Stimulated activated CD4-positive, alpha-beta T cell treated with anti-CD3 and anti-CD28 coated beads, Interleukin-15, amount 100 ng/mL, for 48 hours (primary cell): ENCODE results near the gene ASB3.
"Not testable (repeated sequence)": the region's sequence is repeated elsewhere in the genome, so short reads cannot be mapped to it uniquely, and the experiment has no call there.

Experiments used
- DNase-seq, 2 donors: peaks; one replicate each; pipeline ENCODE4 v3.0.0-alpha.2; 2020; ENCODE audit warnings: low read depth in 2 of 2

Gene ASB3

GRCh38 chr2:53786705-53787613 is at the start of gene ASB3, which contains the start of gene ERLEC1:
TSS of gene ASB3 (minus strand) at chr2:53786953. CDS start at chr2:53765572, 21,381 bp downstream.
TSS of gene ERLEC1 (plus strand) at chr2:53787044. CDS start at chr2:53787211, 167 bp downstream.
- peak; percentile 77 to 81 for DNase-seq

- DNase-seq = not testable (repeated sequence)
Measured at GRCh38 chr2:53829980-53830290, 43.2 kb upstream of the ASB3 start.

- no peak for DNase-seq
Measured at GRCh38 chr2:53829273-53829979, 42.7 kb upstream of the ASB3 start.

GRCh38 chr2:53828331-53828730 is 41.6 kb upstream of the ASB3 start:
- DNase-seq = no peak

DNA sequence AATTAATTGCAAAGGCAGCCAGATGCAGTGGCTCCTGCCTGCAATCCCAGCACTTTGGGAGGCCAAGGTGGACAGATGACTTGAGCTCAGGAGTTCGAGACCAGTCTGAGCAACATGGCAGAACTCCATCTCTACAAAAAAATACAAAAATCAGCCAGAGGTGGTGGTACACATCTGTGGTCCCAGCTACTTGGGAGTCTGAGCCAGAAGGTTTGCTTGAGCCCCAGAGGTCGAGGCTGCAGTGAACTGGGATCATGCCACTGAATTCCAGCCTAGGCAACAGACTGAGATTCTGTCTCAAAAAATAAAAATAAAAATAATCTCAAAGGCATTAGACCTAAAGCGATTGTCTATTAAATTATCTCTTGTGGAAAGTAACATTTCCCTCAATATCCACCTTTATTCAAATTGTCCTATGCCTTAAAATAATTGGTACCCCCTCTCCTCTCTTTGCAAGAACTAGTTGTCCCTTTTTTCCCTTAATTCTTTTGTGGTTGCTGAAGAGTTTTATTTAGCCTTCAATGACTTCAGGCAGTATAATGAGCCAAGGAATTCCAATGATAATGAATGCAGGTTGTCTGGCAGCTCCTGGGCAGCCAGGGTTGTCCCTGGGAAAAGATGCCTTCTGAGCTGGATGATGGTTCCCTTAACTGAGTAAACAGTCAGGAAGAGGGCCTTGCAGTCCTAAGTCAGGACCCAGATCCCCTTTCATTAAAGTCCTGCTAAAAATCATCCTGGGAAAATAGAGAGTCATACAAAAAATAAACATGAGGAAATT is 40.8 kb upstream of the ASB3 start:
- no peak for DNase-seq

DNA sequence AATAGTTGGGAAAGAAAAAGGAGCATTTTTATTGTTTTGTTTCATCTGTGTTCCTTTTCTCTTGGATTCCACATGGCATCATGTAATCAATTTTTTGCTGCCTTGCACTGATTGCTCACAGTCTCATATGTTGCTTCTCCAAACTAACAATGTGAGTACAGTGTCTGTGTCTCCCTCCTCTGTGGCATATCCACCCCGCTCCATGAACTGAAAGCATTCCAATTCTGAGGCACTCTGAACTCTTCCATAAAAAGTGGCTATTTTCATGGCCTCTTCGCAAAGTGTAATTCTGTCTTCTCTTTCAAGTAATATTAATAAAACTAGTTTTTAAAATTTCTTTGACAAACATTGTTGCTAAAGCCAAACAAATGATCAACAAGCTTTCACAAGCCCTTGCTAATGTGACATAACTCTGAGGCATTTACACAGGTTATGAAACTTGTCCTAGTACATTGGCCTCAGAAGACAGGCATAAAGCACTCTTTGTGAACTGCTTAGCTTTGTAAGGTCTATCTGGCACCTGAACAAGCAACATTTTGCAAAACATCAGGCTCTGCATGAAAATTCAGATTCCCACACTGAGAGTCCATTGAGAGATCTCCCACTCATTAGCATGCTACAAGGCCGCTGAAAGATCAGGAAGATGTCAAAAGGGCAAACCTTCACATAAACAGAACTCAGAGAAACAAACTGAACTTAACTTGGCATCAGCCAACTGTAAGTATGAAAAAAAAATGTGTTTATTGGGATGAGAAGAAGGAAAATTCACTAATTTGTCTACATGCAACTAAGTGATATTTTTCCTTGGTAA is 40.0 kb upstream of the ASB3 start:
- DNase-seq = no peak

DNA sequence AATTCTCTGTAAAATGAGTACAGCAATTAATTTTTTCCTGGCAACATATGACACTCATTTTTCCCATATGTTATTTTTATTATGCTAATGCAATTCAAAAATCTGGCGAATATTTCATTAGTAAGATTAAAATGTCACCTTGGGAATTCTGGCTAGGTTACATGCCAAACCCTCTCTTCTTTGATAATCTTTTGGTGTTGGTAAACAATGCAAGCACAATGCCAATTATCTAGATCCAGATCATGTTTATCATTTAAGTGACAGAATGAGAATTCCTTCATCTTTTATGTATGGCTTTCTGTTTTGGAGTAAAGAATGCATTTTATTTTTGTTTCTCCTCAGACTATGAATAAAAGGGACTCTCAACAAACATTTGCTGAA is 39.3 kb upstream of the ASB3 start:
- DNase-seq = no peak

DNA sequence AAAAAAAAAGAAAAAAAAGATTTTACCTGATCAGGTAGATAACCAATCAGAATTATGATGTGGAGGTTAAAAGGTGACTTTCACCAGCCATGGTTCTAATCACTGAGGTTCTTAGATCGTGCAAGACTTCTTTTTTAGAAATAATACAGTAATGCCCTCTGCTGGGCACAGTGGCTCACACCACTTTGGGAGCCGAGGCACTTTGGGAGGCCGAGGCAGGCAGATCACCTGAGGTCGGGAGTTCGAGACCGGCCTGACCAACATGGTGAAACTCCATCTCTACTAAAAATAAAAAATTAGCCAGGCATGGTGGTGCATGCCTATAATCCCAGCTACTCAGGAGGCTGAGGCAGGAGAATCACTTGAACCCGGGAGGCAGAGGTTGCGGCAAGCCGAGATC is 36.9 kb upstream of the ASB3 start:
- peak in 1 of 2 donors; percentile 5 for DNase-seq

GRCh38 chr2:53821810-53822209 is 35.1 kb upstream of the ASB3 start:
- no peak for DNase-seq

- DNase-seq = no peak
Measured at GRCh38 chr2:53820711-53821110, 34.0 kb upstream of the ASB3 start.

DNA sequence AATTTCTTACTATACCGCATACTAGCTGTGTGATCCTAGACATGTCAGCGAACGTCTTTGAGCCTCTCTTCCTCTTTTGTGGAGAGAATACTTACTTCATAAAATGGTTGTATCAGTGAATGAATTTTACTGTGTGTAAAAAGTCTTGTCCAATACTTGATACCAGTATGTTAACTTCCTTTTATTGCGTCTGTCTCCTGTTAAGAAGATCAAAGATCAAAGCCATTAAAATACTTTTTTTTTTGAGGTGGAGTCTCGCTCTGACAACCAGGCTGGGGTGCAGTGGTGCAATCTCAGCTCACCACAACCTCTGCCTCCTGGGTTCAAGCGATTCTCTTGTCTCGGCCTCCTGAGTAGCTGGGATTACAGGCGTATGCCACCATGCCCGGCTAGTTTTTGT is 33.3 kb upstream of the ASB3 start:
- no peak for DNase-seq

DNA sequence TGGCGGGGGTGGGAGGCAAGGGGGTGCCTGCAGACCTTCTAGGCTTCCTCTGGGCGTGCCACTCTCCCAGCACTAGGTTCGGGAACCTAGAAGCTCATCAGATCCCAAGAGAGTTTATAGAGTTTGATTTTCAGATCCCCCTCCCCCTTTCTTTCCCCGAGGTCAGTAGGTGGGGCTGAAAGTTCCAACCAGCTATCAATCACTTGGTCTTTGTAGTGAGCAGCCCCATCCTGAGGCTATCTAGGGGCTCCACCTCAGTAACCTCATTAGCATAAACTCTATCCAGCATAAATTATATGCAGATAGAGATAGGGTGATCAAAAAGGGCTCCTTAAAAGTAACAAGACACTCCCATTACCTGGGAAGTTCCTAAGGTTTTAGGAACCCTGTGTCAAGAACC is 32.9 kb upstream of the ASB3 start:
- DNase-seq = no peak

GRCh38 chr2:53818854-53819435 is 32.2 kb upstream of the ASB3 start:
- DNase-seq = no peak

GRCh38 chr2:53813151-53813550 is 26.4 kb upstream of the ASB3 start:
- no peak for DNase-seq

DNA sequence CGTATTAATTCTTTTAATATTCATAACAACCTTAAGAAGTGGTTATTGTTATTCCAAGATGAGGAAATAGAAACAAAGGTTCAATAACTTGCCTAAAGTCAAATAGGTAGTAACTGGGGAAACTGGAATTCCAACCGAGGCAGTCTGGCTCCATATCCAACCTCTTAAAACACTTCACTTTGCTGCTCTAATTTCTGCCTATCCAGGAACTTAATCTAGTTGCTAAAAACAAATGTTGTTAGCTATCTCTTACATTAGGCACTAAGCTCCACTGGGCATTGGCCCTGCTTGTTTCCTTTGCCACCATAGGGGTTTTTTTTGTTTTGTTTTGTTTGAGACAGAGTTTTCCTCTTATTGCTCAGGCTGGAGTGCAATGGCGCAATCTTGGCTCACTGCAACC is 24.8 kb upstream of the ASB3 start:
- DNase-seq = no peak

GRCh38 chr2:53802617-53803151 is 15.9 kb upstream of the ASB3 start:
- DNase-seq = no peak

DNA sequence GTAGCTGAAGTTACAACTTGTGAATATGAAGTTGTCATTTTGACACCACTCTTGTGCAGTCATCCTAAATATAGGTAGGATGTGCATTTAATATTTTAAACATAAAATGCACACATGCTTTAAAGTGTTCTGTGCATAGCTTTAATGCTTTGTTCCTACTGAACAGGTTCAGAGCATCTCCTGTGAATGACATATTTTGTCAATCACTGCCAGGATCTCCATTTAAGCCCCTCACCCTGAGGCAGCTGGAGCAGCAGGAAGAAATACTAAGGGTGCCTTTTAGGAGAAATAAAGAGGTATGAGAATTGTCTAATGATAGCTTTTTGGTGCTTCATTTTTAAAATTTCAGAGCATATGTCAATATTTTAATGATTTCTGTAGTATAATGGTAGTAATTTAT is 14.8 kb upstream of the ASB3 start:
- DNase-seq = no peak

- no peak for DNase-seq
Measured at GRCh38 chr2:53793821-53794220, 7.1 kb upstream of the ASB3 start.

DNA sequence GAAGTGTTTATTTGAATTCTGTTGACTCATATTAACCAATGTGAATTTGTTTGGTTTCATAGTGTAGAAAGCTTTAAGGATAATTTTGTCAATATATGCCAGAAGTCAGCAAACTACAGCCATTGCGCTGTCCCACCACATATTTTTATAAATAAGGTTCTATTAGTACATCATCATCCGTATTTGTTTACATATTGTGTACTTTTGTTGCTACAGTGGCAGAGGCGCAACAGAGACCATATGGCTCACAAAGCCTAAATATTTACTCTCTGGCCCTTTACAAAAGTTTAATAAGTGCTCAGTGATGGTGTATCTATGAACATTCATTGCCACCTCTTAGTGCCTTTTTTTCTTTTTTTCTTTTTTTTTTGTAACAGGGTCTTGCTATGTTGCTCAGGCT is 6.5 kb upstream of the ASB3 start:
- DNase-seq = no peak

DNA sequence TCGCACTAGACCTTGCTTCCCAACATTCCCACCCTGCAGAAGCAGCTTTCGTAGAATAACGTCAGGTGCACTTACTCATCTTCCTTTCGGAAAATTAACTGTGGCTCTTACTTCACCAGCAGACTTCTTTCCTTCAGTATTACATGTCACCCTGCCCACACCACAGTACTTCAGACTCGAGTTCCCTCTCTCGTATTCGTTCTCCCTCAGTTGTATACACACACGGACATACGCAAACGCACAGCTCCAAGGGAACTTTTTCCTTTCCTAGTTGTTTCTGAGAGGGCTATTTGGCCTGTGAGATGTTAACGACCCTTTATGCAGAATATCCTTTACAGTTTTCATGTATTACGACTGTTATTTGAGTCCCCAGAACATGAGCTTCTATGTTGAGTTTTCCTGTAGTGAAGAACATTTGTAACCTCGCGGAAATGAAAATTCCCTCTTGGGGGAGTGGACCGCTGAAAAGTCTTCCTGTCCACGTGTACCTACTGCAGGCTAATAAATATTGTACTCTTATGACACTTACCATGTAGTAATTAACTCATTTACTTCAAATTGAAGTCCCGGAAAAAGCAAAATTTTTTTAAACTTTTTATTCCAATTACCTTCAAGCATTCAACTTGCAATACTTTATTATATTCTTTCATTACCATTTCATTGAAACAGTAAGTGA is 999 bp upstream of the ASB3 start:
- no peak for DNase-seq
